PC-3 (cell line): ENCODE results near the gene CLN3. TPM values are rescaled to one million over a fixed set of nuclear protein-coding genes. Genes with fewer than 3 reads are reported as not detected.

Experiments used
- ATAC-seq: fragments of 200-7000 bp; cut with Tn5 transposase; 2 replicates; pipeline ENCODE4 v1.9.1; 2020; ENCODE audit warnings: mild to moderate bottlenecking, moderate library complexity
- BruUV-seq: library from RNA; stranded (reverse); fragments of 400-500 nt; replicated peaks from 2 replicates; lab custom pipeline; 2021; lab: Mats Ljungman, UMichigan
- CTCF ChIA-PET: fragments of 300-600 bp; sonication (Branson Sonifier 250); formaldehyde crosslinking; loops from one replicate; lab custom pipeline; 2022; ENCODE audit warnings: antibody characterized with exemption; lab: Charles Lee
- POLR2A ChIA-PET: fragments of 300-600 bp; sonication (Branson Sonifier 250); formaldehyde crosslinking; loops from one replicate; lab custom pipeline; 2022; ENCODE audit warnings: antibody characterized with exemption; ENCODE audit not compliant: unreplicated experiment; lab: Charles Lee
- DNase-seq: peaks from one replicate; pipeline ENCODE4 v3.0.0-alpha.2; 2015
- H2AFZ ChIP-seq: fragments of 300-600 bp; sonication (generic); 2 replicates; pipeline ENCODE4 v1.6.0; 2016; ENCODE audit warnings: antibody characterized with exemption, low read length
- H3F3A ChIP-seq: fragments of 300-600 bp; sonication (generic); one replicate; pipeline ENCODE4 v1.6.0; 2017; ENCODE audit warnings: antibody characterized with exemption, low read length, control low read depth, mild to moderate bottlenecking; ENCODE audit not compliant: unreplicated experiment
- H3K27ac ChIP-seq: fragments of 300-600 bp; sonication (generic); 2 replicates; pipeline ENCODE4 v1.5.1; 2016; ENCODE audit warnings: mild to moderate bottlenecking, low read length
- H3K27me3 ChIP-seq: fragments of 300-600 bp; sonication (generic); 2 replicates; pipeline ENCODE4 v1.6.1; 2016; ENCODE audit warnings: low read length, mixed read lengths
- H3K36me3 ChIP-seq: fragments of 300-600 bp; sonication (generic); 2 replicates; pipeline ENCODE4 v1.6.1; 2016; ENCODE audit warnings: low read depth, mixed run types, low read length, mixed read lengths
- H3K4me1 ChIP-seq: fragments of 300-600 bp; sonication (generic); 2 replicates; pipeline ENCODE4 v1.5.1; 2016; ENCODE audit warnings: low read length; ENCODE audit not compliant: insufficient read depth
- H3K4me2 ChIP-seq: fragments of 300-600 bp; sonication (generic); 2 replicates; pipeline ENCODE4 v1.6.0; 2016; ENCODE audit warnings: low read length
- H3K4me3 ChIP-seq: fragments of 300-600 bp; sonication (generic); 2 replicates; pipeline ENCODE4 v1.5.1; 2016; ENCODE audit warnings: mild to moderate bottlenecking, low read length, mixed read lengths
- H3K79me2 ChIP-seq: fragments of 300-600 bp; sonication (generic); 2 replicates; pipeline ENCODE4 v1.6.1; 2017; ENCODE audit warnings: low read length, mixed read lengths
- H3K9ac ChIP-seq: fragments of 300-600 bp; sonication (generic); 2 replicates; pipeline ENCODE4 v1.6.0; 2016; ENCODE audit warnings: mild to moderate bottlenecking, low read length
- H3K9me2 ChIP-seq: fragments of 300-600 bp; sonication (generic); replicated peaks from 2 replicates; pipeline ENCODE4 v1.6.1; 2016; ENCODE audit warnings: mixed run types, low read length, mixed read lengths
- H3K9me3 ChIP-seq: fragments of 300-600 bp; sonication (generic); 2 replicates; pipeline ENCODE4 v1.6.1; 2016; ENCODE audit warnings: low read length, mixed read lengths
- H4K20me1 ChIP-seq: fragments of 300-600 bp; sonication (generic); 2 replicates; pipeline ENCODE4 v1.6.1; 2016; ENCODE audit warnings: low read length, mixed read lengths
- CTCF ChIP-seq: fragments of 300-600 bp; sonication (generic); conservative IDR thresholded peaks from 2 replicates; pipeline ENCODE4 v1.5.1; 2017; ENCODE audit warnings: antibody characterized with exemption, low read depth, mild to moderate bottlenecking, low read length
- EZH2 ChIP-seq: fragments of 300-600 bp; sonication (generic); IDR thresholded peaks from one replicate; pipeline ENCODE4 v1.6.1; 2017; ENCODE audit warnings: antibody characterized with exemption, mild to moderate bottlenecking, low read length; ENCODE audit not compliant: unreplicated experiment
- EZH2phosphoT487 ChIP-seq: fragments of 300-600 bp; sonication (generic); IDR thresholded peaks from 2 replicates; pipeline ENCODE4 v1.6.1; 2018; ENCODE audit warnings: mild to moderate bottlenecking, antibody characterized with exemption, low read length, borderline replicate concordance
- intact Hi-C: fragments of 100-400 bp; cut with micrococcal nuclease; formaldehyde crosslinking; loops from 2 replicates; pipeline ENCODE4 v1.9.0; 2023
- total RNA-seq: library from RNA; depleted of rRNA; stranded (reverse); fragments of >200 nt; gene quantifications from 2 replicates; pipeline ENCODE4 v1.2.3, GENCODE V29; 2014

Gene CLN3
- total RNA-seq, 1 experiment from 2014 or later = 13.3 TPM

- Histone ChIP-seq H2AFZ (no peak overlapping the region), H3K9me3 (no peaks in the 10 kb centered on the region), H3K4me1 (peaks cover 4% of the 10 kb centered on the region; the same call in 1 of the 2 replicates), H3K27ac (no peak overlapping the region), H3K79me2 (no peaks in the 10 kb centered on the region), H3K9me2 (no peaks in the 10 kb centered on the region), H3K4me3 (no peak overlapping the region), H3K27me3 (no peaks in the 10 kb centered on the region), H4K20me1 (no peaks in the 10 kb centered on the region), H3F3A (no peaks in the 10 kb centered on the region), H3K9ac (no peak overlapping the region), H3K36me3 (no peaks in the 10 kb centered on the region), H3K4me2 (no peak overlapping the region)
- no TSS peak for BruUV-seq
- intact Hi-C loops = no loop called here
- DNase-seq (no peak), ATAC-seq (no peak)
- POLR2A ChIA-PET = no interaction called here
- TF ChIP-seq EZH2 (no peak), CTCF (no peak), EZH2phosphoT487 (no peak)
- CTCF ChIA-PET = no interaction called here
Observed at GRCh38 chr16:28505489-28506137, 13.7 kb upstream of the CLN3 start.

GRCh38 chr16:28504707-28505404, 13.0 kb upstream of the CLN3 start:
- H3K9me3 ChIP-seq = no peaks in the 10 kb centered on the region
- no peak overlapping the region for H3K27ac ChIP-seq
- H3K4me2 ChIP-seq = 0 out of 2 replicates have a peak overlapping the region, but pooled peaks have one; percentile 28
- no peaks in the 10 kb centered on the region for H3K79me2 ChIP-seq
- CTCF ChIA-PET = no interaction called here
- TF ChIP-seq CTCF (no peak), EZH2 (no peak), EZH2phosphoT487 (no peak)
- no peaks in the 10 kb centered on the region for H4K20me1 ChIP-seq
- H3K4me1 ChIP-seq = peaks cover 4% of the 10 kb centered on the region; the same call in 1 of the 2 replicates
- BruUV-seq = no TSS peak
- no peak overlapping the region for H3K4me3 ChIP-seq
- no peaks in the 10 kb centered on the region for H3K36me3 ChIP-seq
- no peaks in the 10 kb centered on the region for H3K27me3 ChIP-seq
- H2AFZ ChIP-seq = peak overlapping the region; percentile 48; the same call in 1 of the 2 replicates
- POLR2A ChIA-PET = no interaction called here
- intact Hi-C loops = no loop called here
- no peaks in the 10 kb centered on the region for H3K9me2 ChIP-seq
- DNase-seq = peak; percentile 73
- H3F3A ChIP-seq = no peaks in the 10 kb centered on the region
- H3K9ac ChIP-seq = no peak overlapping the region
- ATAC-seq = peak; percentile 58
